Measurements from ENCODE around the gene USP12.

USP12 gene

GRCh38 chr13:27027086-27027667 is 144.4 kb downstream of the USP12 start:
- no peak for DNase-seq

- no peak for DNase-seq
Observed at GRCh38 chr13:27026396-27026795, 145.2 kb downstream of the USP12 start.

- DNase-seq, result no peak
Observed at GRCh38 chr13:27024776-27025492, 146.7 kb downstream of the USP12 start.

- DNase-seq, result no peak
Observed at GRCh38 chr13:27024074-27024461, 147.5 kb downstream of the USP12 start.

- DNase-seq, result no peak
Observed at GRCh38 chr13:27023385-27024073, 148.1 kb downstream of the USP12 start.

GRCh38 chr13:27022571-27023311 is 148.9 kb downstream of the USP12 start:
- no peak for DNase-seq

- no peak for DNase-seq
Observed at GRCh38 chr13:27020415-27020814, 151.2 kb downstream of the USP12 start.

GRCh38 chr13:27018882-27019281 is 152.7 kb downstream of the USP12 start:
- DNase-seq, result no peak

- DNase-seq, result no peak
Observed at GRCh38 chr13:27018344-27018861, 153.2 kb downstream of the USP12 start.

GRCh38 chr13:27016875-27017274 is 154.7 kb downstream of the USP12 start:
- no peak for DNase-seq

Measured in effector CD4-positive, alpha-beta T cell (primary cell).